ENCODE measurements around the gene KIDINS220.

The KIDINS220 gene

DNA sequence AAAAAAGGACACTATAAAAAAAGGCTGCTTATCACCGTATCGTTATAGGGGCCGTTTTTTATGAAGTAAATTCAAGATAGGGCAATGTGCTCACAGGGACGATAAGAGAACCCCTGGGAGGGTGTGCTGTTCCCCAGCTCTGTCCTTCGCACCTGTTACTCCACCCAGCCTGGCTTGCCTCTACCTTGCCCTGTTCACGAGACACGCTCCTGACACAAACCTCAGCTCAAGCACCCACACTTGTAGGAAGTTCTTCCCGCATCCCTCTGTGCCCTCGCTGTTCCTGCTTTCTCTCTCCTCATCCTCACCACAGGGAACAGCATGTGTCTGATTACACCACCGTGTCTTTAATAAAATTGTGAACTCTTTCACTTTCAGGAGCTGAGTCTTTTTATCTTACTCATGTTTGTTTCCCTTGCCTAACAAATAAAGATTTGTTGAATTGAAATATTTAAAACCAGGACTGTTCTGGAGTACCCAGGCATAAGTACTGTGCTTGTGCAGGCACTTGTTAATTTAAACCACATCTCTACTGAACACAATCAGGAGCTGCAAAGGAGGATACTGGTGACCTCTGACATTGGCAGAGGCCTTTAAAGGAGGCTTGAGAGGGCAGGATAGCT lies 26.0 kb upstream of the KIDINS220 start:
- H3K27me3 ChIP-seq (ENCODE audit: control insufficient read depth, insufficient read depth, low read length) = no peaks in the 10 kb centered on the region
- H3K9me3 ChIP-seq (ENCODE audit: control insufficient read depth, insufficient read depth, low read length) = no peaks in the 10 kb centered on the region
- H3K36me3 ChIP-seq (ENCODE audit: control insufficient read depth, insufficient read depth, low read length) = no peaks in the 10 kb centered on the region
- H3K4me3 ChIP-seq (ENCODE audit: low read depth, low read length) = no peak overlapping the region
- H3K4me1 ChIP-seq (ENCODE audit: control insufficient read depth, insufficient read depth, low read length) = no peaks in the 10 kb centered on the region
- H3K9ac ChIP-seq (ENCODE audit: low read depth, low read length) = no peak overlapping the region

DNA sequence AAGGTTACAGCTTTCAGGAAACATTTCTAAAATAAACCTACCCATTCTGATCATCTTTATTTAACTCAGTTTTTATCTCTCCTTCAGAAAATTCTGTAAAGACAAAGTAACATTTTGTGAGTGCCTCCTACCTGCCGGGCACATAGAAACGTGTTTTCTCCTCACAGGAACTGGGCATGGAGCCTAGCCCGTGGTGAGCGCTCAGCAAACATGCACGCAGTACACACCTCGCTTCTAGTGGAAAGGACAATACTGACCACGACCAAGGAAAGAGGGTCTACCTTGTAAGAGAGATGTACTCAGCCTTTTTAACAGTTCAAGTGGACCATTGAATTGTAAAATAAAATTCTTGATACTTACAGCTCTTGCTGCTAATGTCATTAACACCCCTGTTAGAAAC lies 24.8 kb upstream of the KIDINS220 start:
- Histone ChIP-seq H3K9ac (ENCODE audit: low read depth, low read length) (no peak overlapping the region), H3K9me3 (ENCODE audit: control insufficient read depth, insufficient read depth, low read length) (no peaks in the 10 kb centered on the region), H3K4me1 (ENCODE audit: control insufficient read depth, insufficient read depth, low read length) (no peaks in the 10 kb centered on the region), H3K27me3 (ENCODE audit: control insufficient read depth, insufficient read depth, low read length) (no peaks in the 10 kb centered on the region), H3K4me3 (ENCODE audit: low read depth, low read length) (no peak overlapping the region), H3K36me3 (ENCODE audit: control insufficient read depth, insufficient read depth, low read length) (no peaks in the 10 kb centered on the region)

DNA sequence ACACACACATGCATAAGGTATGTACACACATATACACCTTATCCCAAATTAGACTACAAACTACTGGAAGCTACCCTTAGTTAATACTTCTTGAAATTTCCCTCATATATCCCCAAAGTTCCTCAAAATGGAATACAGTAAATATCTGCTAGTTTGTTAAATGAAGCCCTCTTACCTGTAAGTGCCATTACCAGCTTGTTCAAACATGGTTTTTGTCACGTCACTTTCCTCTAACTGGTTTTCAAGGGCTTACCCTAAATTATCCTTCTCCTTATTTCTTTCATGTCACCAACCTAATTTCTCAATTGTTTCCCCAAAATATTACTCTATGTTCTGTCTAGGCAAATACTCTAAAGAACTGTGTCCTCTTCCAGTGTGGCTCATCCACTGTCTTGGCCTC lies 24.4 kb upstream of the KIDINS220 start:
- H3K4me1 ChIP-seq (ENCODE audit: control insufficient read depth, insufficient read depth, low read length) = no peaks in the 10 kb centered on the region

DNA sequence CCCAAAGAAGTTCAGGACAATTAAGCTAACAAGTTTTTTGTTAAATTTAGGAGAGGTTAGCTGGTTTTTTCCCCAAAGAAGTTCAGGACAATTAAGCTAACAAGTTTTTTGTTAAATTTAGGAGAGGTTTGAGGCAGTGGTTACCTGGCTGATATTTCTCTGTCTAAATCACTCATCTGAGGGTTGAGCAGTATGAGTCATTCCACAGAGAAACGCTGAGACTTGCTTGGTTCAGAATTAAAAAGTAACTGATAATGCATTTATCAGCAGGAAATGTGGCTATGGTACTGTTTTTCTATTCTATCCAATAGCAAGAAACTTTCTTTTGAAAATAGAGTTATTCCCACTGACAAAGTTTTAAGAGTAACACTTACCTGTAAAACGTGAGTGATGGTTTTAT lies 22.8 kb upstream of the KIDINS220 start:
- Histone ChIP-seq H3K9ac (ENCODE audit: low read depth, low read length) (no peak overlapping the region), H3K4me1 (ENCODE audit: control insufficient read depth, insufficient read depth, low read length) (peaks cover under 1% of the 10 kb centered on the region), H3K27me3 (ENCODE audit: control insufficient read depth, insufficient read depth, low read length) (no peaks in the 10 kb centered on the region), H3K9me3 (ENCODE audit: control insufficient read depth, insufficient read depth, low read length) (no peaks in the 10 kb centered on the region), H3K36me3 (ENCODE audit: control insufficient read depth, insufficient read depth, low read length) (no peaks in the 10 kb centered on the region), H3K4me3 (ENCODE audit: low read depth, low read length) (no peak overlapping the region)

More for the DNA sequence above, 24.4 kb upstream of the KIDINS220 start:
- no peaks in the 10 kb centered on the region for H3K36me3 ChIP-seq (ENCODE audit: control insufficient read depth, insufficient read depth, low read length)
- H3K9me3 ChIP-seq (ENCODE audit: control insufficient read depth, insufficient read depth, low read length) = no peaks in the 10 kb centered on the region
- no peak overlapping the region for H3K9ac ChIP-seq (ENCODE audit: low read depth, low read length)
- no peak overlapping the region for H3K4me3 ChIP-seq (ENCODE audit: low read depth, low read length)
- H3K27me3 ChIP-seq (ENCODE audit: control insufficient read depth, insufficient read depth, low read length) = no peaks in the 10 kb centered on the region

DNA sequence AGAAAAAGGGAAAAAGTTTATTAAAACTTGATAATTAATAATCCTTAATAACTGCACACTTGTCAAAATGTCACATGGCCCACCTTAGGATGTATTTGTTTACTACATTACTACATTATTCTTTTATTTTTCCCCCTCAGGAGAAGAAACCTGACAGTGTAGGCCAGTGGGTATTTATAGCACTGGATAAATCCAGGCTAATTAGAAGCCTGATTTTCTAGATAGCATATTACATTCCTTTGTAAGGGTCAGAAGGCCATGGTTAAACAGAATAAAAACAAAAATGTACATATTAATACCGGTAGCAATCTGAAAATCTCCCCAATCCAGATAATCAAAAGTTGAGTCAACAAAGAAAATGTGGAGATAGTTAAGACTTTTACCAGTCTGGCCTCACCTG lies 21.5 kb upstream of the KIDINS220 start:
- H3K9me3 ChIP-seq (ENCODE audit: control insufficient read depth, insufficient read depth, low read length) = no peaks in the 10 kb centered on the region
- peaks cover 4% of the 10 kb centered on the region for H3K4me1 ChIP-seq (ENCODE audit: control insufficient read depth, insufficient read depth, low read length)
- H3K27me3 ChIP-seq (ENCODE audit: control insufficient read depth, insufficient read depth, low read length) = no peaks in the 10 kb centered on the region
- H3K4me3 ChIP-seq (ENCODE audit: low read depth, low read length) = no peak overlapping the region
- H3K9ac ChIP-seq (ENCODE audit: low read depth, low read length) = no peak overlapping the region
- no peaks in the 10 kb centered on the region for H3K36me3 ChIP-seq (ENCODE audit: control insufficient read depth, insufficient read depth, low read length)

DNA sequence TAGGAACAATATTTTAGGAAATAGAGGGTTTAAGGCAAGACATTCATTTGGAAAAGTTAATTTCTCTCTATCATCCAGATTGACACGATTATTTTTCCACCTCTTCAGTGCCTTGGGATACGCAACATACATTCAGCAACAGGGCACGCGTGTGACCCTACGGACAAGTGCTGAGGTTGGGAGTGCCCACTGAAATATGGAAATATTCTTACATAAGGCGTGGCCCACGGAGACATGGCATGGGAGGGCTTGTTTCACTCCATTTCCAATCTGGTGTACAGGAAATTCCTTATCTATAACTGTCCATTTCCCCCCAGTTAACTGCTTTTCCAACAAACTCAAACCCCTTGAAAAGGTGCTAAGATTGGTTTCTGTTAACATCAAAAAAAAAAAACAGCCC lies 20.9 kb upstream of the KIDINS220 start:
- Histone ChIP-seq H3K4me1 (ENCODE audit: control insufficient read depth, insufficient read depth, low read length) (peaks cover 4% of the 10 kb centered on the region), H3K9me3 (ENCODE audit: control insufficient read depth, insufficient read depth, low read length) (no peaks in the 10 kb centered on the region), H3K27me3 (ENCODE audit: control insufficient read depth, insufficient read depth, low read length) (no peaks in the 10 kb centered on the region), H3K4me3 (ENCODE audit: low read depth, low read length) (no peak overlapping the region), H3K9ac (ENCODE audit: low read depth, low read length) (no peak overlapping the region), H3K36me3 (ENCODE audit: control insufficient read depth, insufficient read depth, low read length) (no peaks in the 10 kb centered on the region)

DNA sequence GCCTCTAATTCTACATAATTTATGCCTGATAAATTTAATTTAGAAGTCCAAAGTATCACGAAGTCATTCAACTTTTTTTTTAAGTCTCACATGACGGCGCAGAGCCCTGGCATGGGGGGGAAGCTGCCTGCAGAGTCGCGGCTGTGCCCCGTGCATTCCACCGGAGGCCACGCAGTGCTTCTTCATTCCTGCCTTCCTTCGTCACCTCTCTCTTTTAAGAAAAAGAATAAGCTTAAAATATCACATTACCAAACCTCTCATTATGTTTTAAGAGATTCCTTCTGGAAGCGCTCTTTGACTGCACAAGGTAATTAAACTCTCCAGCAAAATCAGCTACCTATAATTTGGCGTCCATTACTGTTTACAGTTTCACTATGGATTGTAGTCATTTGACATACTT lies 20.3 kb upstream of the KIDINS220 start:
- Histone ChIP-seq H3K4me1 (ENCODE audit: control insufficient read depth, insufficient read depth, low read length) (peaks cover 4% of the 10 kb centered on the region), H3K36me3 (ENCODE audit: control insufficient read depth, insufficient read depth, low read length) (no peaks in the 10 kb centered on the region), H3K27me3 (ENCODE audit: control insufficient read depth, insufficient read depth, low read length) (no peaks in the 10 kb centered on the region), H3K4me3 (ENCODE audit: low read depth, low read length) (no peak overlapping the region), H3K9me3 (ENCODE audit: control insufficient read depth, insufficient read depth, low read length) (no peaks in the 10 kb centered on the region), H3K9ac (ENCODE audit: low read depth, low read length) (no peak overlapping the region)

DNA sequence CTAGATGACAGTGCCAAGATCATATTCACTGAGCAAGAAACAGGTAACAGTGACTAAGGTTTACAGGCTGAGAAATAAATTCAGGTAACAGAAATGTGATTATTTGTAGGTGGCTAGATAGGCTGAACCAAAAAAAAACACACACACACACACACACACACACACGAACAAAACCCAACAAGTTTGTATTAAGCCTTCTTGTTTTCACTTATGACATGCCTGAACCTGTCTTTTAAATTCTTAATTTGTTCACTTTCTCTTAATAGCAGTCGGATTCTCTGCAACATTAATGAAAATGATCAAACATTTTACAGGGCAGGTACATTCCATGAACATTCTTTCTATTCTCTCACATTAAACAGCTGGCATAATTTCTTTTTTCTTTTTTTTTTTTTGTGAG lies 18.8 kb upstream of the KIDINS220 start:
- Histone ChIP-seq H3K36me3 (ENCODE audit: control insufficient read depth, insufficient read depth, low read length) (no peaks in the 10 kb centered on the region), H3K9me3 (ENCODE audit: control insufficient read depth, insufficient read depth, low read length) (no peaks in the 10 kb centered on the region), H3K27me3 (ENCODE audit: control insufficient read depth, insufficient read depth, low read length) (no peaks in the 10 kb centered on the region), H3K4me3 (ENCODE audit: low read depth, low read length) (no peak overlapping the region), H3K9ac (ENCODE audit: low read depth, low read length) (no peak overlapping the region), H3K4me1 (ENCODE audit: control insufficient read depth, insufficient read depth, low read length) (peaks cover 4% of the 10 kb centered on the region)

DNA sequence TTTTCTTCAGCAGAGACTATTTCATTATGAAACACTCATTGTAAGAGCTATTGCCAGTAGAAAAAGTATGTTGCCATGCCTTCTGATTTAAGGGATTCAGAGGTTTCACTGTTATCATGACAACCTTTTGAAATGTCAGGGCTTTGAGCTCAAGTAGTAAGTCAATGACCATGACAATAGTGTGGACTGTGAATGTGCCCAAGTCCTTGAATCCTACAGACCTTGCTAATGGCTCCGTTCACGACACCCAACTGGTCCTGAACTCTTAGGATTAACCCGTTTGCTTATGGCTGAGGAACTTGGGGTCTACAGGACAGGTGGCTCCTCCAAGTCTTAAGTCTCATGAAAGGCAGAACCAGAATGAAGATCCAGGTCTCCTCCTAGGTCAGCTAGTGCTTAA lies 17.6 kb upstream of the KIDINS220 start:
- no peak overlapping the region for H3K4me3 ChIP-seq (ENCODE audit: low read depth, low read length)
- H3K36me3 ChIP-seq (ENCODE audit: control insufficient read depth, insufficient read depth, low read length) = no peaks in the 10 kb centered on the region
- H3K4me1 ChIP-seq (ENCODE audit: control insufficient read depth, insufficient read depth, low read length) = peaks cover 4% of the 10 kb centered on the region
- no peak overlapping the region for H3K9ac ChIP-seq (ENCODE audit: low read depth, low read length)
- H3K9me3 ChIP-seq (ENCODE audit: control insufficient read depth, insufficient read depth, low read length) = no peaks in the 10 kb centered on the region
- no peaks in the 10 kb centered on the region for H3K27me3 ChIP-seq (ENCODE audit: control insufficient read depth, insufficient read depth, low read length)

DNA sequence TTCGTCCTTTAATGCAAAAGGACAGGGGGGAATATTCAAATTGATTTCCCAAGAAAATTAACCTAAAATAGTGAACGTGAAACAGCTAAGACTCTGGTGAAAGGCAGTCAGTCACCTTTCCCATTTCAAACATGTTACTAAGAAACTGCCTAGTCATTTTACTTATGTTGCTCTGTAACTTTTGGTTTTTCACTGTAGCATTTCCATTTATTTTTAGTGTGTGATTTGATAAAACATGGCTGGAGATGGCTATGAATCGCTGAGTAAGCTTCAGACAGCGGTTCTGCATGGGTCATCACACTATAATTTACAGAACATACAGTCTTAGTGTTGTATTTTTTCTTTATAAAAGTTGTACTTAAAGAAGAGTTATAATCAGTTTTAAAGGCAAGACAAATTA lies 16.0 kb upstream of the KIDINS220 start:
- Histone ChIP-seq H3K4me1 (ENCODE audit: control insufficient read depth, insufficient read depth, low read length) (peaks cover 4% of the 10 kb centered on the region), H3K9ac (ENCODE audit: low read depth, low read length) (no peak overlapping the region), H3K36me3 (ENCODE audit: control insufficient read depth, insufficient read depth, low read length) (no peaks in the 10 kb centered on the region)

DNA sequence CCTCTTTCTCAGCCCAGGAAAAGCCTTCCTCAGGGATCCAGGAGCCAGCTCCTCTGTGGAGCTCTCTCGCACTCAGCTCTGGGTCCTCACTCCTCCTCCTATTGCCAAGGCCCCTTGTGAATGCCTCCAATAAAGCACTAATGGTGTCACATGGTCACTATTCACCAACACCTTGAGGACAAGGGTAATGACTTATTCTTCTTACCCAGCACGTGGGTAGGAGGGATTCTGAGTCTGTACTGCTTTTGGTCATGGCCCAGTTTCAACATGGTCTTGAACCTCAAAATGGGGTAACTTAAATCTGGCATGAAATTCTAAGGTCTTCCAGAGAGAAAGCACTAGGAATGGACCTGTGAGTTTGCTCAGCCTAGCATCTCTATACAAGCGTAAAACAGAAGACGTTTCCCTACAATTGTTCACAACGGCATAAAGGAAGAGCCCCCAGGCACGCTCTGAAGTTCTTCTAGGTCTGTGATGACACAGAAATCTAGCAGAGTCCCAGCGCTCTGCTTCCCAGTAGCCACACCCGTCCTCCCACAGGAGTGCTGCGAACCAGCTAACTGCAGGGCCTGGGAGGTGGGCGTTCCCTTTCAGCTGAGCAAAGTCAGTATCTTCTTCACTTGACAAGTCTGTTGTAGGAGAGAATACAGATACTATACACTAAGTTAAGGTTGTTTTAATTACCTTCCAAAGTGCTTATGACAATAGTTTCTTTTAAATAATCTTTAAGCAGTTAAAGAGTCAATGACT lies 14.6 kb upstream of the KIDINS220 start:
- Histone ChIP-seq H3K36me3 (ENCODE audit: control insufficient read depth, insufficient read depth, low read length) (no peaks in the 10 kb centered on the region), H3K9ac (ENCODE audit: low read depth, low read length) (no peak overlapping the region), H3K27me3 (ENCODE audit: control insufficient read depth, insufficient read depth, low read length) (no peaks in the 10 kb centered on the region), H3K9me3 (ENCODE audit: control insufficient read depth, insufficient read depth, low read length) (no peaks in the 10 kb centered on the region), H3K4me1 (ENCODE audit: control insufficient read depth, insufficient read depth, low read length) (peaks cover 4% of the 10 kb centered on the region), H3K4me3 (ENCODE audit: low read depth, low read length) (no peak overlapping the region)

More for the DNA sequence above, 16.0 kb upstream of the KIDINS220 start:
- Histone ChIP-seq H3K27me3 (ENCODE audit: control insufficient read depth, insufficient read depth, low read length) (no peaks in the 10 kb centered on the region), H3K4me3 (ENCODE audit: low read depth, low read length) (no peak overlapping the region), H3K9me3 (ENCODE audit: control insufficient read depth, insufficient read depth, low read length) (no peaks in the 10 kb centered on the region)

DNA sequence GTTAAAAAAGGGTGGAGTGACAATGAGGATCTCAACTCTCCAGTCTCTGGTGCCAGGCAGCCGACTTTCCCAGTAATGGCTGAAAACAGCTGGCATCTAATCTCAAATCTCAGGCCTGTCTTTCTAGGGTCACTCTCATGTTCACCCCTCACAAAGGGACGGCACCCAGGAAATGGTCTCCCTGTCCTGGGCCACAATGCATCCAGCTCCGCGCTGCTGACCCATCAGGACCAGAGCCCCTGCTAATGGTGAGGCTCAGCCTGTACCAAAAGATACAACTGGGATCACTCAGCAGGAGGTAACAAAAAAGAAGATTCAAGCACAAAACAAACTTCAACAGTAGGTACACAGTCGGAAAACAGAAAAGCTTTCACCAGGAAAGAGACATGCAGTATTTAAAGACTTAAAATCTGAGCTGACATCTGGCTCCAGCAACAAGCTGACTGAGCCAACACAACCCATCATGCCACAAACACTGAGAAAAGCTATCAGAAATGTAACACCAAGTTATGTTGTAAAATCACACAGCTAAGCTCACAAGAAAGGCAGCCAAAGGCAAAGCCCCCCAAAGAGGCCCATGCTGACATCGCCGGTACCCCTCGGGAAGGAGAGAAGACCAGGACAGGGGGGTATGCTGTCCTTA lies 13.6 kb upstream of the KIDINS220 start:
- H3K9me3 ChIP-seq (ENCODE audit: control insufficient read depth, insufficient read depth, low read length) = no peaks in the 10 kb centered on the region
- H3K9ac ChIP-seq (ENCODE audit: low read depth, low read length) = no peak overlapping the region
- H3K4me1 ChIP-seq (ENCODE audit: control insufficient read depth, insufficient read depth, low read length) = peaks cover 4% of the 10 kb centered on the region
- H3K36me3 ChIP-seq (ENCODE audit: control insufficient read depth, insufficient read depth, low read length) = no peaks in the 10 kb centered on the region
- H3K4me3 ChIP-seq (ENCODE audit: low read depth, low read length) = no peak overlapping the region
- H3K27me3 ChIP-seq (ENCODE audit: control insufficient read depth, insufficient read depth, low read length) = no peaks in the 10 kb centered on the region
